Activated CD8-positive, alpha-beta memory T cell treated with anti-CD3 and anti-CD28 coated beads for 24 hours (primary cell): ENCODE measurements around the gene MYO10.
"Not testable (repeated sequence)": the region's sequence is repeated elsewhere in the genome, so short reads cannot be mapped to it uniquely, and the experiment has no call there.

ENCODE experiments used
- DNase-seq: peaks from one replicate; pipeline ENCODE4 v3.0.0-alpha.2; 2020

The MYO10 gene

DNA sequence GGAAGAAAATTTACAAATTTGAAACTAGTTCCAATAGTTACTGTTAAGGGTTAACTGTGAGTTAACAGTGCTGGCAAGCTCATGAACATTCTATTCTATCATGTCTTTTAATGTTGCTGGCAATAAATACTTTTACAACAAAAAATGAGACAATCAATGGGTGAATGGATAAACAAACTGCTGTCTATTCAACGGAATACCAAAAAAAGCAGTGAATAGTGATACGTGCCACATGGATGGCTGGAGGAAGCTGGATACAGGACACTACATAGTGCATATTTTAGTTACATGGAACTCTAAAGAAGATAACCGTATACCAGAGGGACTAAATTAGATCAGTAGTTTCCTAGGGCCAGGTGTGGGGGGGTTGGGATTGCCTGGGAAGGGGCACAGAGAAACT, 163.5 kb downstream of the MYO10 start:
- DNase-seq = no peak

DNA sequence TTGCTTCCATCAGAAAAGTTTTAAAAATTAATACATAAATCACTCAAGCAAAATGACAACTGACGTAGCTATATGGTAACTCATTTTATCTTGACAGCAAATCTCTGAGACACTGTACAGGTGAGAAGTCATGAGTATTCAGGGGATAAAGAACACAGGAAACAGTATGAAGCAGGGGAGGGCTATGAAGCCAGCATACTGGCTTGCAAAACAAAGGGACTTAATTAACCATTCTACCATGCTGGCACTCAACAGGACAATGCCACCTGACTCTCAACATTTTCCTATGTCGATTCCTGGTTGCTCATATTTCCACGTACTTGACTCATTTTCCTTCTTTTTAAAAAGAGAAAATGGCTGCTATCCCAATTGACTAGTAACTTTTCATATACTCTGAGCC, 167.9 kb downstream of the MYO10 start:
- no peak for DNase-seq

- no peak for DNase-seq
These were observed 172.9 kb downstream of the MYO10 start for GRCh38 chr5:16763211-16763610.

GRCh38 chr5:16759147-16759773, 176.8 kb downstream of the MYO10 start:
- DNase-seq = peak; percentile 59

- no peak for DNase-seq
These were observed 178.0 kb downstream of the MYO10 start for GRCh38 chr5:16757989-16758501.

- DNase-seq = not testable (repeated sequence)
These were observed 178.5 kb downstream of the MYO10 start for GRCh38 chr5:16757577-16757976.

GRCh38 chr5:16757146-16757545, 178.9 kb downstream of the MYO10 start:
- DNase-seq = no peak

DNA sequence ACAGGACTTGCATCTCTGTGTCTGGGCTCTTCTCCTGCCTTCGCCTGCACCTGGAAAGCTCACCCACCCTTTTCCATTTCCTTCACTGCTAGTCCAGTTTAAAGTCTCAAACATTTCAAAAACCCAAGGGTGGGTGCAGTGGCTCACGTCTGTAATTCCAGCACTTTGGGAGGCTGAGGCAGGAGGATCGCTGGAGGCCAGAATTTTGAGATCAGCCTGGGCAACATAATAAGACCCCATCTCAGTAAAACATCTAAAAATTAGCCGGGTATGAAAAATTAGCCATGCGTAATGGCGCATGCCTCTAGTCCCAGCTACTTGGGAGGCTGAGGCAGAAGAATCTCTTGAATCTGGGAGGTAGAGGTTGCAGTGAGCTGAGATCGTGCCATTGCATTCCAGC, 179.4 kb downstream of the MYO10 start:
- DNase-seq = no peak

DNA sequence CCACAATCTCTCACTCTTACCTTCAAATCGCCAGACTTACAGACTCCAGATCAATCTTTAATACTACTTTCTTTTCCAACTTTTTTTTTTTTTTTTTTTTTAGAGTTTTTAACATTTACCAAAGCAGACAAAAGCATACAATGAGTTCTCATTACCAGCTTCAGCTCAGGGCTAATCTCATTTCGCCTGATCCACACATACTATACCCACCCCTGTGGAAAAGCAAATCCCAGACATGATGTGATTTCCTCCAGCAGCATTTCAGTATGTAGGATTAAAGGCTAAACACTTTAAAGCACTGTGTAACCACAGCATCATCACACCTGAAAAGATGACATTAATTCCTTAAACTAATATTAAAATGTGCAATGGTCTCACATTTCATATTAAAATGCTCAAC, 180.4 kb downstream of the MYO10 start:
- DNase-seq = no peak

DNA sequence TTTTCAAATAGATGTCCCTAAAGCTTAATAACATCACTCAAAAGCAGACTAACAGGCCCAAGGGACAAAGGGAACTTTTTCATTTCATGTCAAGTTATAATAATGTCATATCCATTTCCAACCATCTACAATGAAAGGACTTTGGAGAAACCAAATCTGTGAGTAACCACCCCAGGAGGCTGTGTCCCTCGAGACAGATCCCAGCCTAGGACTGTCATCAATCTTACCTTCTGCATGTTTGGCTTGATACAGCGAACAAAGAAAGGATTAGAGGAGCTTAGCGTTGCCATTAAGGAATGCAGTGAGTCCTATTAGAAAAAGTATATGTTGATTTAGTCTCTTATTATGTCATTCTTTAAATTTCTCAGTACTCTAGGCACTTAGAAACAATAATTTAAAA, 181.5 kb downstream of the MYO10 start:
- no peak for DNase-seq

DNA sequence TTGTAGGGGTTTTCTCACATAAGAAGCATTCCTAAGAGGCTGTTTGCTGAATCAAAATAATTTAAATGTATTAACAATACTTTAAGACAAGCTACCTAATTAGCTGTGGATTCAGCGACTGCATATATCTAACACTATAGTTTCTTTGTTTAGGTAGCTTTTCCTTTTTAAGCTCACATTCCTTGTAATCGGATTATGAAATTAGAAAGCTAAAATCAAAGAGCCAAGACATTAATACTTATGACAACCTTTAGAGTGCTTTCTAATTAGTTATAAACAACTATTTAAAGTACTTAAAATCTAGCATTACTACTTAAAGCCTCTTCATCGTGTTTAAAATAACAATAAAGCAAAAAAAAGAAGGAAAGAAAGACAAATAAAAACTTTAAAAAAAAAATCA, 182.0 kb downstream of the MYO10 start:
- no peak for DNase-seq

GRCh38 chr5:16750445-16750844, 185.6 kb downstream of the MYO10 start:
- DNase-seq = no peak

DNA sequence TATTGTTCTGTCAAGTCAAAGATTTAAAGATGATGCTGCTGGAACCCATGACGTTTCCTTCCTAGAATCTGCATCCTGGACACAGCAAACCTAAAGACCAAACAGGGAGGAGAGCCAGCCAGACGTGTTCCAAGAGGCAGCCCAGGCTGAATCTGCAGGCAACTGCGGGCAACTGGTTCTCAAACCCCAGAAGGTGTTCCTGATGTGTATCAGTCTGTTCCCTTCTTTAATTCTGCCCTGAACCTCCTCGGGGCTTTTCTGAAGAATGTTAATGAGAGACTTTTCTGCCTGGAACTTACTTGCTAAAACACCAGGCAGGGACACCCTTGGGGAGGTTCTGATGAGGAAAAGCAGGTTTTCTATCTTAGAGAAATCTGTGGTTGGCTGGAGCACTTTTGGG, 186.5 kb downstream of the MYO10 start:
- DNase-seq = no peak

DNA sequence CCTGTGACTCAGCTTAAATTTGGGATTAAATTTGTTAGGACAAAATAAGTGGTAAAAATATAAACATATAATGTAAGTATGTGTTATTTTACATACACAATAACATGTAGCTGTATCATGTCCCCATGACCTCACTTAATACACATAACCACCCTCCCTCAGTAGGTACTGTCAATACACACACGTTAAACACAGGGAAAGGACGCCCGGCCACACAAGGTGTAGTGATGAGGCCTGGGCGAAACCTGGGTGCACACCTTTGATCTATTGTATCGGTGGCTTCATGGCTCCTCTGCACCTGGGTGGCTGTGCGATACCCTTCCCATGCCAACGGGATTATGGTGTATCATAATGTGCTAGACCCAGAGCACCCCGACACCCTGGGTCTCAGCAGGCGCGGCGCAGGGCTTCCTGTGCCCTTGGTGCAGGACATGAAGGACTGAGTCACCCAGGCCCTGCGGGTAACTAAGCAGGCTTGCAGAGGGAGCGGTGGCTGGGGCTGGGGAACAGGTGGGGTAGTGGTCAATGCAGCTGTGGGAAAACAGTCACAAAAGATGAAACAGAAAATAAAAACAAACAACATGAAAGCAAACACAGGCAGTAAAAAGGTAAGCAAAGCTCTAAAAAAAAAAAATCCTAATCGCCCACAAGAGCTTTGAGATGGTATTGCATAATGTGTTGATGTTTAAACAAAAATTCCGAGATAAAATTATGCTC, 191.8 kb downstream of the MYO10 start:
- DNase-seq = no peak

- DNase-seq = no peak
These were observed 193.2 kb downstream of the MYO10 start for GRCh38 chr5:16742938-16743337.

GRCh38 chr5:16740811-16741392, 195.2 kb downstream of the MYO10 start:
- no peak for DNase-seq

DNA sequence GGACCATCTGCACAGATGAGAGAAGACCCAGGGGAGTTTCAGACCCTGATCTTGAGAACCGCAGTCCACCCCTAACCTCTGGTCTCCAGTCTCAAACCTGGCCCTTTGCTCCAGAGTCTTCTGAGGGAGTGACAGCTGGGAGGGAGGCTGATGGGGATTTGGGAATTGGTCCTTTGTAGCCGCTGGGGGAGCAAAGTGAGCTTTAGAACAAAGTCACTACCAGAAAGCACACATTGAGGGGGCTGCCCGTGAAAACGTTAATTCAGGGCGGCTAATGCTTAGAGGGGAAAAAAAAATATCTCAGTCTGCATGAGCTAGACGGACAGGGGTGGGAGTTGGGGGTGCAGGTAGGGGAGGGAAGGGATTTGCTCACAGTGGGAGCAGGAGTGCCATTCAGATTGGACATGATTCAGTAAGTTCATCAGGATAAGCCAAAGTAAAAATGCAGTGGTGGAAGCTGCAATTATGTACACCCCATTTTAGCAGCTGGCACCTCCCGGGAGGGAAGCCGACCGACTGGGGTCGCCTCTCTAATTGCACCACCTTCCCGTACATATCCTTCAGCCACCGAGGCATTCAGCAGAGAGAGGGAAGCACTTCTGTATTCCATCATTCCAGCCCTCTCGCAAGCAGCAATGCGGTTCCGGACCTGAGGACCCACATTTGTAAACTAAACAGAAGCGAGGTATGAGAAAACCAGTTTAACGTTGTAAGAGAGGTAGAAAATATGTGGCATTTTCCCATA, 195.8 kb downstream of the MYO10 start:
- DNase-seq = no peak

DNA sequence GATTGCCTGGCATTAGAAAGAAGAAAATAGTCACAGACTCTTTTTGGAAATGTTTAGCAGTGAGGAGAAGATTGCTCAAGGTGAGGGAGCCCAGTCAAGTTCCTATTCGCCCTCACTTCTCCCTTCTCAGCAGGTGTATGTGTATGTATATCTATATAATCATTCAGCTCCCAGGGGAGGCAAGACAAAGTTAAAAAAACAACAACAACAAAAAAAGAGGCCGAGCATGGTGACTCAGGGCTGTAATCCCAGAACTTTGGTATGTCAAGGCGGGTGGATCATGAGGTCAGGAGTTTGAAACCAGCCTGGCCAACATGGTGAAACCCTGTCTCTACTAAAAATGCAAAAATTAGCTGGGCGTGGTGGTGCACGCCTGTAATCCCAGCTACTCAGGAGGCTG, 197.7 kb downstream of the MYO10 start:
- not testable (repeated sequence) for DNase-seq

- DNase-seq = no peak
These were observed 198.3 kb downstream of the MYO10 start for GRCh38 chr5:16737620-16738364.

GRCh38 chr5:16737209-16737608, 198.9 kb downstream of the MYO10 start:
- no peak for DNase-seq

GRCh38 chr5:16736158-16736995, 199.7 kb downstream of the MYO10 start:
- no peak for DNase-seq
